Trophoblast cell (in vitro differentiated cells and primary cell): ENCODE data around the gene EGFR.

Source experiments
- DNase-seq, 2 donors: peaks; one replicate each; pipeline ENCODE4 v3.0.0-alpha.2; 2016
- H2AFZ ChIP-seq: 2 replicates; pipeline ENCODE4 v1.6.1; 2013; ENCODE audit warnings: low read length, moderate library complexity, mild to moderate bottlenecking; ENCODE audit not compliant: insufficient read depth, poor library complexity
- H2AK5ac ChIP-seq: 2 replicates; pipeline ENCODE4 v1.6.1; 2013; ENCODE audit warnings: mild to moderate bottlenecking, low read length
- H2BK120ac ChIP-seq: 2 replicates; pipeline ENCODE4 v1.6.1; 2013; ENCODE audit warnings: low read length, mild to moderate bottlenecking, moderate library complexity; ENCODE audit not compliant: insufficient read depth, poor library complexity
- H2BK12ac ChIP-seq: 2 replicates; pipeline ENCODE4 v1.6.1; 2013; ENCODE audit warnings: mild to moderate bottlenecking, low read length, moderate library complexity
- H2BK5ac ChIP-seq: 2 replicates; pipeline ENCODE4 v1.6.1; 2013; ENCODE audit warnings: low read length, low read depth, moderate library complexity, mild to moderate bottlenecking; ENCODE audit not compliant: poor library complexity
- H3K14ac ChIP-seq: 2 replicates; pipeline ENCODE4 v1.6.1; 2013; ENCODE audit warnings: mild to moderate bottlenecking, low read length
- H3K18ac ChIP-seq: 2 replicates; pipeline ENCODE4 v1.6.1; 2013; ENCODE audit warnings: mild to moderate bottlenecking, low read length
- H3K23ac ChIP-seq: 2 replicates; pipeline ENCODE4 v1.6.1; 2013; ENCODE audit warnings: low read length
- H3K27ac ChIP-seq: 2 replicates; pipeline ENCODE4 v1.5.1; 2013; ENCODE audit warnings: low read depth, mild to moderate bottlenecking, inconsistent platforms, low read length, moderate library complexity
- H3K27me3 ChIP-seq: 2 replicates; pipeline ENCODE4 v1.6.1; 2013; ENCODE audit warnings: inconsistent platforms, mild to moderate bottlenecking, low read length, moderate library complexity; ENCODE audit not compliant: insufficient read depth
- H3K36me3 ChIP-seq, 2 experiments: 1 replicate in 1 of 2; 2 replicates in 1 of 2; pipeline ENCODE4 v1.6.1; 2013; ENCODE audit warnings: low read length in 2 of 2, mild to moderate bottlenecking in 2 of 2, moderate library complexity in 1 of 2; ENCODE audit not compliant: insufficient read depth in 2 of 2, control insufficient read depth in 1 of 2
- H3K4ac ChIP-seq: 2 replicates; pipeline ENCODE4 v1.6.1; 2013; ENCODE audit warnings: low read depth, mild to moderate bottlenecking, low read length, moderate library complexity
- H3K4me1 ChIP-seq, 2 experiments: 1 replicate in 1 of 2; 2 replicates in 1 of 2; pipeline ENCODE4 v1.6.1; 2013; ENCODE audit warnings: low read length in 2 of 2, mild to moderate bottlenecking in 2 of 2, moderate library complexity in 1 of 2; ENCODE audit not compliant: insufficient read depth in 2 of 2, control insufficient read depth in 1 of 2
- H3K4me2 ChIP-seq: 2 replicates; pipeline ENCODE4 v1.6.1; 2013; ENCODE audit warnings: inconsistent platforms, mild to moderate bottlenecking, low read length, moderate library complexity
- H3K4me3 ChIP-seq: 2 replicates; pipeline ENCODE4 v1.5.1; 2013; ENCODE audit warnings: mild to moderate bottlenecking, low read depth, low read length, inconsistent platforms
- H3K79me1 ChIP-seq: one replicate; pipeline ENCODE4 v1.6.1; 2013; ENCODE audit warnings: low read length
- H3K79me2 ChIP-seq: 2 replicates; pipeline ENCODE4 v1.6.1; 2013; ENCODE audit warnings: low read length, mild to moderate bottlenecking; ENCODE audit not compliant: control insufficient read depth, insufficient read depth, poor library complexity
- H3K9ac ChIP-seq: 2 replicates; pipeline ENCODE4 v1.6.1; 2013; ENCODE audit warnings: mild to moderate bottlenecking, low read length
- H3K9me3 ChIP-seq: 2 replicates; pipeline ENCODE4 v1.6.1; 2013; ENCODE audit warnings: low read depth, mild to moderate bottlenecking, control low read depth, inconsistent platforms, low read length; ENCODE audit not compliant: insufficient read depth
- H4K12ac ChIP-seq: 2 replicates; pipeline ENCODE4 v1.6.1; 2013; ENCODE audit warnings: low read depth, mild to moderate bottlenecking, low read length, moderate library complexity
- H4K8ac ChIP-seq: 2 replicates; pipeline ENCODE4 v1.6.1; 2013; ENCODE audit warnings: low read depth, mild to moderate bottlenecking, low read length, moderate library complexity
- H4K91ac ChIP-seq: one replicate; pipeline ENCODE4 v1.6.1; 2013; ENCODE audit warnings: low read depth, mild to moderate bottlenecking, low read length, moderate library complexity
- WGBS: extraction: QIAGEN DNeasy Blood & Tissue Kit; methylation state at CpG from one replicate; pipeline ENCODE4 v1.1.7; 2013; ENCODE audit warnings: missing lambda C conversion rate; ENCODE audit not compliant: insufficient read length, insufficient coverage; ENCODE audit errors: extremely low coverage; 5-methylcytosine and 5-hydroxymethylcytosine counted together

Gene EGFR

GRCh38 chr7:55189146-55189766 lies 170.4 kb downstream of the EGFR start:
- Histone ChIP-seq H3K14ac (no peak overlapping the region), H2BK12ac (no peak overlapping the region), H3K36me3 (peaks cover 19 to 21% of the 10 kb centered on the region in 2 experiments), H3K9me3 (no peaks in the 10 kb centered on the region), H2BK120ac (no peak overlapping the region), H3K27me3 (no peaks in the 10 kb centered on the region), H3K79me2 (no peaks in the 10 kb centered on the region), H4K91ac (no peak overlapping the region), H3K79me1 (peaks cover 2% of the 10 kb centered on the region), H3K18ac (no peak overlapping the region), H3K4ac (no peak overlapping the region), H3K4me1 (peaks cover 6 to 9% of the 10 kb centered on the region in 2 experiments), H3K27ac (no peak overlapping the region), H3K4me3 (no peak overlapping the region), H4K8ac (no peak overlapping the region), H2AFZ (no peak overlapping the region), H3K4me2 (no peak overlapping the region), H2AK5ac (no peak overlapping the region), H3K9ac (no peak overlapping the region), H3K23ac (no peak overlapping the region), H4K12ac (no peak overlapping the region), H2BK5ac (no peak overlapping the region)
- DNase-seq = no peak
- WGBS = no CpG with 5 or more reads among the region's 11 CpGs

- Histone ChIP-seq H3K4me2 (no peak overlapping the region), H3K4ac (no peak overlapping the region)
These were observed 171.1 kb downstream of the EGFR start for GRCh38 chr7:55189878-55190436.

DNA sequence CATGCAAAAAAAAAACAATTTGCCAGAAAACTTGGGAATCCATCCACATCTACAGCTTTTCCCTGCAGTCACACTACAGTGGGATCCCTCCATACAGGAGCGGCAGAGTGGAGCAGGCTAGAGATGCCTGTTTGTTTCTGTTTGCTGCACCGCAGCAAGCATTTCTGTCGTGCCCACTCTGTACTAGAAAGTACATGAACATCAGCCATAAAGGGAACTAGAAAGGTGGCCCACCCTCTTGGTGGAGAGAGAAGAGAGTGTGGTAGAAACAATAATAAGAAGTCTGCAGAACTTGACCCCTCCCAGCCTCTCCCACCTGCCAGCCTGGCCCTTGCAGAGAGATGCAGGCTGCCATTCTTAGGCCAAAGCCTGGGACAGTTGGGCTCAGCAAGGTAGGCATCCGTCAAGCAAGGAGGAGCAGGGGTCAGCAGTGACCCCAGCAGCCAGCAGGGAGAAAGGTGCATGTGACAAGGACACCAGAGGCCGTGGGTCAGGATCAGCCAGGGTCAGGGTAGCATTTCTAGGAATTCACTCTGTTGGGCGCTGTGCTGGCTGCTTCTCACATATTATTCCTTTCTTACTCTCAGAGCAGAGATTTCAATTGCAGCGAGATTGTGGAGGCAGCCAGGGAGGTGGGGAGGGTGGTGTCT lies 171.8 kb downstream of the EGFR start:
- WGBS = no CpG with 5 or more reads among the region's 7 CpGs
- Histone ChIP-seq H3K4me3 (no peak overlapping the region), H2AFZ (no peak overlapping the region), H2BK5ac (no peak overlapping the region), H3K23ac (no peak overlapping the region), H3K79me2 (no peaks in the 10 kb centered on the region), H4K12ac (no peak overlapping the region), H3K27me3 (no peaks in the 10 kb centered on the region), H2BK120ac (no peak overlapping the region), H3K4me2 (no peak overlapping the region), H2AK5ac (no peak overlapping the region), H4K8ac (no peak overlapping the region), H3K4me1 (peaks cover 6 to 9% of the 10 kb centered on the region in 2 experiments), H3K18ac (no peak overlapping the region), H3K9ac (no peak overlapping the region), H3K14ac (no peak overlapping the region), H3K4ac (no peak overlapping the region), H3K36me3 (peaks cover 19 to 21% of the 10 kb centered on the region in 2 experiments), H2BK12ac (no peak overlapping the region), H4K91ac (no peak overlapping the region), H3K79me1 (peaks cover 2% of the 10 kb centered on the region), H3K9me3 (peaks cover 2% of the 10 kb centered on the region), H3K27ac (no peak overlapping the region)
- no peak for DNase-seq

More at GRCh38 chr7:55189878-55190436, 171.1 kb downstream of the EGFR start:
- Histone ChIP-seq H3K4me3 (no peak overlapping the region), H2AFZ (no peak overlapping the region), H2BK120ac (no peak overlapping the region), H3K4me1 (peaks cover 6 to 9% of the 10 kb centered on the region in 2 experiments), H3K79me1 (peaks cover 2% of the 10 kb centered on the region), H2BK5ac (no peak overlapping the region), H2BK12ac (no peak overlapping the region), H3K18ac (no peak overlapping the region), H4K8ac (no peak overlapping the region), H3K27ac (no peak overlapping the region), H3K9ac (no peak overlapping the region), H3K9me3 (peaks cover 2% of the 10 kb centered on the region), H3K23ac (no peak overlapping the region), H3K27me3 (no peaks in the 10 kb centered on the region), H3K14ac (no peak overlapping the region), H4K91ac (no peak overlapping the region), H2AK5ac (no peak overlapping the region), H3K36me3 (peaks cover 19 to 21% of the 10 kb centered on the region in 2 experiments), H4K12ac (no peak overlapping the region), H3K79me2 (no peaks in the 10 kb centered on the region)
- no peak for DNase-seq
- no CpG with 5 or more reads among the region's 16 CpGs for WGBS

DNA sequence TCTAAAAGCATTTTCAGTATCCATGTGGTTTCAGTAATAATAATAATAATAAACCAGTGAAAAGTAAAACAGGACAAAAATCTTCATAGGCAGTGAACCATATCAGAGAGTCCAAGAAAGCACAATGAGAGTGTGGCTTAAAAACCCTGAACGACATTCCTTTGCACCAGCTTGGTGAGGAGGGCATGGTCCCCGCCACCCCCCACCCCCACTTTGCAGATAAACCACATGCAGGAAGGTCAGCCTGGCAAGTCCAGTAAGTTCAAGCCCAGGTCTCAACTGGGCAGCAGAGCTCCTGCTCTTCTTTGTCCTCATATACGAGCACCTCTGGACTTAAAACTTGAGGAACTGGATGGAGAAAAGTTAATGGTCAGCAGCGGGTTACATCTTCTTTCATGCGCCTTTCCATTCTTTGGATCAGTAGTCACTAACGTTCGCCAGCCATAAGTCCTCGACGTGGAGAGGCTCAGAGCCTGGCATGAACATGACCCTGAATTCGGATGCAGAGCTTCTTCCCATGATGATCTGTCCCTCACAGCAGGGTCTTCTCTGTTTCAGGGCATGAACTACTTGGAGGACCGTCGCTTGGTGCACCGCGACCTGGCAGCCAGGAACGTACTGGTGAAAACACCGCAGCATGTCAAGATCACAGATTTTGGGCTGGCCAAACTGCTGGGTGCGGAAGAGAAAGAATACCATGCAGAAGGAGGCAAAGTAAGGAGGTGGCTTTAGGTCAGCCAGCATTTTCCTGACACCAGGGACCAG lies 172.5 kb downstream of the EGFR start:
- Histone ChIP-seq H3K18ac (no peak overlapping the region), H3K4me3 (no peak overlapping the region), H4K8ac (no peak overlapping the region), H2AFZ (no peak overlapping the region), H2BK120ac (no peak overlapping the region), H2AK5ac (no peak overlapping the region), H3K79me2 (no peaks in the 10 kb centered on the region), H3K4me2 (no peak overlapping the region), H2BK5ac (no peak overlapping the region), H4K91ac (no peak overlapping the region), H3K9ac (no peak overlapping the region), H2BK12ac (no peak overlapping the region), H3K27ac (no peak overlapping the region), H3K9me3 (peaks cover 2% of the 10 kb centered on the region), H4K12ac (no peak overlapping the region), H3K36me3 (peaks cover 19 to 21% of the 10 kb centered on the region in 2 experiments), H3K4ac (no peak overlapping the region), H3K4me1 (peaks cover 0 to 3% of the 10 kb centered on the region in 2 experiments), H3K23ac (no peak overlapping the region), H3K79me1 (no peaks in the 10 kb centered on the region), H3K27me3 (no peaks in the 10 kb centered on the region), H3K14ac (no peak overlapping the region)
- WGBS = no CpG with 5 or more reads among the region's 17 CpGs
- DNase-seq = no peak
